ENCODE results near the gene SLC25A19.

Gene SLC25A19

GRCh38 chr17:75241502-75241901, 47.7 kb downstream of the SLC25A19 start:
- peak; percentile 16 for DNase-seq (ENCODE audit: low spot score)

DNA sequence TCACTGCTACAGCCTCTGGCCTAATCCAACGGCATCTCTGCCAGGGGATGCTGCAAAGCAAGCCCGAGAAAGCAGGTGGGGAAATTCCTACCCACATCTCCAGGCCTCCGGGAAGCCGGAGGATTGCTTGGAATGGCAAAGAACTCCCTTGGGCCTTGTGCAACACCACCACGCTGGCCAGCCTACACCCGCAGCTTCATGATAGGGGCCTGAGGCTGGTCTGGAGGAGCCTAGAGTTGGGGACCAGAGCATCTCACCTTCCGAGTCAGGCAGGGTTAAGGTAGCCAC, 48.1 kb downstream of the SLC25A19 start:
- peak; percentile 24 for DNase-seq (ENCODE audit: low spot score)

DNA sequence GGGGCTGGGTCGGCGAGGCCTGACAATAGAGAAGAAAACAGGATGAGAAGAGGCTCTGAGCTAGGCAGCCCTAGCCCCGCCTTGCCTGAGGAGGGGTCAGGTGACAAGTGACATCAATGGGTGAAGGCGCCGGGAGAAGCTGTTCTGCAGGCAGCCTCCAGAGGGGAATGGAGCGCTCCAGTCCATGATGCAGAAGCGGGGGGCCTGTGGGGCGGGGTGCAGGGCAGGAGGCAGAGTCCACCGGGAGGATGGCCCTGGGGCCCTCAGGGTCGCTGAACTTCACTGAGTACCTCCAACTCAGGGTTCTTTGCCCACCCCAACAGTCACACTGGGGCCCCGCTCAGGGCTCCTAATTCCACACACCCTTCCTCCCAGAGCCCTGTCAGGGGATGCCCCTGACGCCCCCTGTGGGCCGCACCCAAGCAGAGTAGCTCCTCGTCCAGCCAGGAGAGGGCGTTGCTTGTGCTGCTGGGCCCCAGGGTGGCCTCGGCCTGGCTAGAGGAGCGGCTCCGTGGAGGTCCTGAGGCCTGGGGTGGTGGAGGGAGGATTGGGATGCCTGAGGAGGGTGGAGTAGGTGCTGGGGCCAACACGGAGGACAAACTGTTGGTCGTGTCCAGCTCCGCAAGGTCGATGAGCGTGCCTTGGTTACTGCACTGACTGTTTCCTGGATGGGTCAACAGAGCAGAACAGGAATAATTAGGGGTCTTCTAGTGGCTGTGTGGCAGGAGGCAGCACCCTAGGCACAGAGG, 48.7 kb downstream of the SLC25A19 start:
- DNase-seq (ENCODE audit: low spot score), result peak; percentile 29

- no peak for DNase-seq (ENCODE audit: low spot score)
These were observed 49.3 kb downstream of the SLC25A19 start for GRCh38 chr17:75239778-75240393.

GRCh38 chr17:75239214-75239613, 50.0 kb downstream of the SLC25A19 start:
- no peak for DNase-seq (ENCODE audit: low spot score)

DNA sequence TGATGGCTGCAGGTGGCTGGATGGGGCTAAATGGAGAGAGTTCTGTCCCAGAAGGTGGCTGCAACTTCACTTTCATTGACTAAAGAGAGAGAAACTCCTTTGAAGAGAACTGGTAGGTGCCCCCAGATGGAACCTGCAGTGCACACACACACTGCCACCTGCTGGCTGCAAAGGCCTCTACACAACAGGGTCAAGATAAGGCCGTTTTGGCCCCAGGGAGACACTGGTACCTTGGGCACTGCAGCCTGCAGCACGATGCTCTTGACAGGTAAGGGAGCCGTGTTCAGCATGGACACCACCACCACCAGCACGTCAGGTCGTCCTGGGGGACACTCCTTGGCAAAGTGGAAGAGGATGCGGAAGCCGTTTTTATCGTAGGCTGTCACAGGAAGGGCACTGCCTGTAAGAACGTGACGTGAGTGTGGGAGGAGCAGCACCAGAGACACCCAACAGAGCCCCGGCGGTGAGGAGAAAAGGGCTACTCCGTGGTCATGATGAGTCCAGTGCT, 50.5 kb downstream of the SLC25A19 start:
- DNase-seq (ENCODE audit: low spot score), result peak; percentile 84

GRCh38 chr17:75238020-75238580, 51.1 kb downstream of the SLC25A19 start:
- DNase-seq (ENCODE audit: low spot score), result no peak

DNA sequence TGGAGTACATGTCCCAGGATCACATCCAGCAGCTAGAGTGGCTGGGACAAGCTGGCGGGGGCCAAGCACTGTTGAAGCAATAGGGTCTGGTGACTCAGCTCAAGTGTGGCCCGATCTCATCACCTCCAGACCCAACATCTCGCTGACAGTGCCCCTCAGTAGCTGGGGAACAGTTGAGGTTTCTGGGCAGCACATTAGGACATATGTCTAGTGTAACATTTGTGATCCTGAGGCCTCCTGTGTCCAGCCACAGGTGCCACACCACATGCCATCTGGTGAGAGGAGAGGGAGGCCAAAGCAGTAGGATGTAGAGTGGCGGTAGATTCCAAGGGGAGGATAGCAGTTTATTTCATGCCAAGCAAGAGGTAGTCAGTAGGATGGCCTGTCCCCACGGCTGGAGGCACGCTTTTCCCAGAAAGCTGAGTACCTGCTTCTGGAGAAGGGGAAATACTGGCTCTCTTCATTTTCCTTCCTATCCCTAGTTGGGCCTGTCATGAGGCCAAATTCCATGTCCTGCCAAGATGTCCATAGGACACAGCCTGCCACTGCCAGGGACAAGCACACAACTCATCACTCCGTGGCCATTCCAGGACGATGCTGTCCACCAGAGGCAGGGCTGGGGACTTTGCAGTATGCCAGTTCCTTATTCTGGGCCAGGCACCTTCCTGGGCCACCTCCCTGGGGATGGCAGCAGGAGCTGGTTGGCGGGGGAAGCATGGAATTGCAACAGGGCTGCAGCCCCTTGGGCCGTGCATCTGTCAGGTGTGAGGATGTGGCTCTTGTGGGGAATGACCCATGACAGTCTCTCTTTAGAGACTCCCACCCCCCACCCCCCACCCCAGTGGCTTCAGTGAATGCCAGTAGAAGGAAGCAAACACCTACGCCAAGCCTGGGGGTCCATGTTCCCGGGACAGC, 51.9 kb downstream of the SLC25A19 start:
- no peak for DNase-seq (ENCODE audit: low spot score)

- DNase-seq (ENCODE audit: low spot score), result no peak
These were observed 56.4 kb downstream of the SLC25A19 start for GRCh38 chr17:75232786-75233185.

DNA sequence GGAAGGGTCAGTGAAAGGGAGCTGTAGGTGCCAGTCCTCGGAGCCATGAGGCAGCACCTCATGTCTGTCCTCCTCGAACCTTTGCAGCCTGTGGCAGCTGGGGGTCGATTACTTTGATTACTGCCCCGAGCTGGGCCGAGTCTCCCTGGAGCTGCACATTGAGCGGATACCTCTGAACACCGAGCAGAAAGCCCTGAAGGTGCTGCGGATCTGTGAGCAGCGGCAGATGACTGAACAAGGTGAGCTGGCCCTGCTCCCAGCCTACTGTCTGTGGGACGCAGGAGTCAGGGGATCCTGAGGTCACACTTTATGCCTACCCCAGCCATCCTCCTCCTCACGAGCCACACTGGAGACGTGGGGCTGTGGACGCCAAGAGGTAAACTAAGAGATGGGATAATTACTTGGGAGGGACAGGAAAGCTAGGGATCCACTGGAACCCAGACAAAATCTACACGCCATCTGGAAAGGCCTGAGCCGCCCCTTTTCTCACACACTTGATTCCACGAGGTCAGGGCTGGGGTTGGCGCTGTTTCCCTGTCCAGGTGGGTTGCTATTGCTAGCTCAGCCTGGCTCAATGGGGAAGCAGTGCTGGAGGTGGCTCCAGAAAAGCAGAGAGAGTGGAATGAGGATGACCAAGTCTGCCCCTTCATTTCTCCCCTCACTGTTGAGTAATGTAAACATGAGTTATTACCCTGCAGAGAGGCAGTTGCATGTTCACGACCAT, 57.3 kb downstream of the SLC25A19 start:
- DNase-seq (ENCODE audit: low spot score), result no peak

GRCh38 chr17:75231071-75231470, 58.2 kb downstream of the SLC25A19 start:
- no peak for DNase-seq (ENCODE audit: low spot score)

DNA sequence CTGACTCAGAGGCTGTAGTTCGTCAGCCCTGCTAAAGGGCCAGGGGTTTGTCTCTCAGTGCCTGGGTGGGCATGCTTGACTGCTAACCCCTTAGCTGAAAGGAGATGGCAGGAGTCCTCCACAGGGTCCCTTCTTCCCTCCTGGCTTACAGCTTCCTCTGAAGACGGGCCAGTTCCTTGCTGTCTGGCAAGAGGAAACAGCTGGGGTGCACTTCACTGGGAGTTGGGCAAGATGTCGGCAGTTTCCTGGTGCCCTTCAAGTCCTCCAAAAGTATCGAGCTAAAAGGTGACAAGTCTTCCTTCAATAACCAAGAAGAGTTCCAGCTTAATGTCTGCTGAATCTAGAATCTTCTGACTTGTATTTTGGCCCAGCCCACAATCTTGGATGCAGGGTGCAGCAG, 60.4 kb downstream of the SLC25A19 start:
- DNase-seq (ENCODE audit: low spot score), result no peak

DNA sequence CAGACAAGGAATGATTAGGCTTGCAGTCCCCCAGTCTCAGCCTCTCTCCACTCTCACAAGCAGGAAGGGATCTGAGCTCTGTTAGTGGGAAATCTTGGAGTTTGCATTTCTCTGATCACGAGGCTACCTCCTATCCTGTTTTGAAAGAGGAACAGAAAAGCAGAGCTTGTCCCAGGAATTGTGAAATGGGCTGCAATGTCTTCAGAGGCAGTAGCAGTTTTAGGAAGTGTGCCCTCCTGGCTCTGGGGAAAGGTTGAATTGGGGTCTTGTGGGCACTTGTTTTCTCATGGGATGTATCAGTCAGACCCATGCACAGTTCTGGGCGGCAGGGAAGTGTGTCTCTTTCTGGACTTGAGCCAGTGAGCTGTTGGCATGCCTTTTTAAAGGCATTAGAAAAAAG, 60.9 kb downstream of the SLC25A19 start:
- DNase-seq (ENCODE audit: low spot score), result no peak

DNA sequence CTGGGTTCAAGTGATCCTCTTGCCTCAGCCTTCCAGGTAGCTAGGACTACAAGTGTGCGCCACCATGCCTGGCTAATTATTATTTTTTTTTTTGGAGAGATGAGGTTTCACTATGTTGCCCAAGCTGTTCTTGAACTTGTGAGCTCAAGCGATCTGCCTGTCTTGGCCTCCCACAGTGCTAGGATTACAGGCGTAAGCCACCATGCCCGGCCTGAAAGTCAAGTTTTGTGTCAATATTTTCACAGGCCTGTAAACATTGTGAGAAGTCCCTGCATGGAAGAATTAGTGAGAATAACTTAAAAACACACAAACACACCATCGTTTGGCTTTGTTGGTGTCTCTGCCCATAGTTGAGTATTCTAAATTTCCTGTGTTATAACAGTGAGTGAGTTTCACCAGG, 61.5 kb downstream of the SLC25A19 start:
- no peak for DNase-seq (ENCODE audit: low spot score)

- DNase-seq (ENCODE audit: low spot score), result no peak
These were observed 64.2 kb downstream of the SLC25A19 start for GRCh38 chr17:75225016-75225415.
